ENCODE data around the gene ATP5PO. TPM values are rescaled to one million over a fixed set of nuclear protein-coding genes. Genes with fewer than 3 reads are reported as not detected.

The ATP5PO gene
- total RNA-seq, 2 experiments from 2014 or later = 234 to 241 TPM

DNA sequence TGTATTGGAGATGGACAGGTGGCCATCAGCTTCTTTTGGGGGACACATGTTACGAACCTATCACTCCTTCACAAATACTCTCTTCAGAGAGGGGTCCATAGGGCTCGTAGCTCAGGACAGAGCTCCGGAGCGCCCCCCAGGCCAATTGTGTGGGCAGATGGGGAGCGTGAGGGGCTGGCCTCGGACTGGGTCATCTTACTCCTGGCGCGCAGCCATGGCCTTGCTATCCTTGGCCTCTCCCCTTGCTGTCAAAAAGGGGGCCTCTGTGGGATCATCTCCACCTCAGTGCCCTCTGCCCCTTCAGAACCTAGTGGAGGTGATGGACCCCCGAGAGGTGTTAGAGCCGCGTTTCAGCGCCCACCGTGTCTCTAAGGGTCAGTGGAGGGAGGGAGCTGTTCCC lies 35.0 kb downstream of the ATP5PO start:
- Mint-ChIP-seq H3K4me3 (no peak overlapping the region), H3K9me3 (no peaks in the 10 kb centered on the region), H3K36me3 (ENCODE audit: low read depth) (no peaks in the 10 kb centered on the region), H3K27ac (no peak overlapping the region), H3K27me3 (no peaks in the 10 kb centered on the region), H3K4me1 (ENCODE audit: low read depth) (no peaks in the 10 kb centered on the region)
- TF ChIP-seq, protein P1, sequence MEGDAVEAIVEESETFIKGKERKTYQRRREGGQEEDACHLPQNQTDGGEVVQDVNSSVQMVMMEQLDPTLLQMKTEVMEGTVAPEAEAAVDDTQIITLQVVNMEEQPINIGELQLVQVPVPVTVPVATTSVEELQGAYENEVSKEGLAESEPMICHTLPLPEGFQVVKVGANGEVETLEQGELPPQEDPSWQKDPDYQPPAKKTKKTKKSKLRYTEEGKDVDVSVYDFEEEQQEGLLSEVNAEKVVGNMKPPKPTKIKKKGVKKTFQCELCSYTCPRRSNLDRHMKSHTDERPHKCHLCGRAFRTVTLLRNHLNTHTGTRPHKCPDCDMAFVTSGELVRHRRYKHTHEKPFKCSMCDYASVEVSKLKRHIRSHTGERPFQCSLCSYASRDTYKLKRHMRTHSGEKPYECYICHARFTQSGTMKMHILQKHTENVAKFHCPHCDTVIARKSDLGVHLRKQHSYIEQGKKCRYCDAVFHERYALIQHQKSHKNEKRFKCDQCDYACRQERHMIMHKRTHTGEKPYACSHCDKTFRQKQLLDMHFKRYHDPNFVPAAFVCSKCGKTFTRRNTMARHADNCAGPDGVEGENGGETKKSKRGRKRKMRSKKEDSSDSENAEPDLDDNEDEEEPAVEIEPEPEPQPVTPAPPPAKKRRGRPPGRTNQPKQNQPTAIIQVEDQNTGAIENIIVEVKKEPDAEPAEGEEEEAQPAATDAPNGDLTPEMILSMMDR (IDR thresholded peaks at IDR 0.05) = no peak
- intact Hi-C loops (cut with micrococcal nuclease) = no loop called here
- ATAC-seq (no peak), DNase-seq (no peak)
- CTCF ChIA-PET = no interaction called here
- POLR2A ChIA-PET = no interaction called here

DNA sequence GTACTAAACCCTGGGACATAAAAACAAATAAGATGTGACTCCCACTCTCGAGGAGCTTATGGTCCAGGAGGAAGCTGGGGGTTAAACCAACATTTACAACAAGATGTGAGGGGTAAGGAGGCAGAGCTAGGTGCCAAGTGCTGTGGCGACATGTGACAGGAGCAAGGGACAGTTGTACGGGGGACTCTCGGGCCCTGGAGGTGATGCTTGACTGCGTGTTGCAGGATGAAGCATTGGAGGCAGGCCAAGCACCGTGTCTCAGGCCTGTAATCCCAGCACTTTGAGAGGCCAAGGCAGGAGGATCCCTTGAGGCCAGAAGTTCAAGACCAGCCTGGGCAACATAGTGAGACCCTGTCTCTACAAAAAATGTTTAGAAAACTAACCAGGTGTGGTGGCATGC lies 36.8 kb downstream of the ATP5PO start:
- DNase-seq (no peak), ATAC-seq (no peak)
- no peaks in the 10 kb centered on the region for H3K4me1 Mint-ChIP-seq (ENCODE audit: low read depth)
- CTCF ChIA-PET = no interaction called here
- no peak overlapping the region for H3K27ac Mint-ChIP-seq
- POLR2A ChIA-PET = no interaction called here
- intact Hi-C loops (cut with micrococcal nuclease) = no loop called here
- no peak overlapping the region for H3K4me3 Mint-ChIP-seq
- no peaks in the 10 kb centered on the region for H3K36me3 Mint-ChIP-seq (ENCODE audit: low read depth)
- TF ChIP-seq, protein P1 (IDR thresholded peaks at IDR 0.05) = no peak
- no peaks in the 10 kb centered on the region for H3K9me3 Mint-ChIP-seq
- H3K27me3 Mint-ChIP-seq = no peaks in the 10 kb centered on the region

DNA sequence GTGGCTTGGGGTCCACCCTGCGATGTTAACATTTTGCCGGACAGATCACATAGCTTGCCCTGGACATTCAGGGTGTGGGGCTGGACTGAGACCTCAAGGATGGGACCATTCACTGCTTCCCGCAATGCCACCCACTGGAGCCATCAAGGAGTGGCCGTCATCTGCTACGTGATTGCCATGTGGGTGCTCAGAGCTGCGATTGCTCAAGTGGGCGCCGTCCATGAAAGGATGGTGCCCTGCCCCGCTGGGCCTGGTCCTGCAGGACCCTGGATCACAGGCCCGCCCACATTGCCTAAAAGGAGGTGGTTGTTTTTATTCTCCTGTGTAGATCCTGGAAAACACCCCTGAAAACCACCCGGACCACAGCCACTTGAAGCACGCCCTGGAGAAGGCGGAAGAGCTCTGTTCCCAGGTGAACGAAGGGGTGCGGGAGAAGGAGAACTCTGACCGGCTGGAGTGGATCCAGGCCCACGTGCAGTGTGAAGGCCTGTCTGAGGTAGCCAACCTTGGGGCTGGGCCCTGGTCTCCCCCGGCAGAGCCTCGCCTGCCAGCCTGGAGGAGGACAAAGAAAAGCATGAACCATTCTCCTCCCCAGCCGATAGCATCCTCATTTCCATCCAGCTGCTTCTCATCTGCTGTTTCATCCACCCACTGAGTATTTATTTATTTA lies 40.4 kb downstream of the ATP5PO start:
- DNase-seq = no peak
- no peaks in the 10 kb centered on the region for H3K36me3 Mint-ChIP-seq (ENCODE audit: low read depth)
- no peak for ATAC-seq
- ChIA-PET POLR2A (no interaction called here), CTCF (no interaction called here)
- intact Hi-C loops (cut with micrococcal nuclease) = no loop called here
- H3K4me3 Mint-ChIP-seq = no peak overlapping the region
- H3K4me1 Mint-ChIP-seq (ENCODE audit: low read depth) = no peaks in the 10 kb centered on the region
- H3K9me3 Mint-ChIP-seq = no peaks in the 10 kb centered on the region
- TF ChIP-seq, protein P1 (IDR thresholded peaks at IDR 0.05) = no peak
- H3K27ac Mint-ChIP-seq = no peak overlapping the region
- H3K27me3 Mint-ChIP-seq = no peaks in the 10 kb centered on the region

DNA sequence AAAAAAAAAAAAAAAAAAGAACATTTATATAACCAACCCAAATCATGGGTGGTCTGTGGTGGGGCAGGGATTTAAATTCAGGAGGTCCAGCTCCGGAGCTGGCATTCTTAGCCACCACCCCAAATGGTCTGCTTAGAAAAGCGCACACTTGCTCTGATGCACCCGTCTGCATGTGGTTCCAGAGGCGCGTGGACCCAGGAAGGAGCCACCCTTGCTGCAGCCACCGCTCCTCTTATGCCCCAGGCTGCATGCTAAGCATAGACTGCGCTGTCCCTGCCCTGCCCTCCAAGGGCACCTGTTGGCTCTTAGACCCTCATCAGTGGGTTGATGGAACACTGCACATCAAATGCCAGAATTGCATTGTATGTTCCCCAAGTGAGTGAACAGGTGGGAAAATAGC lies 41.4 kb downstream of the ATP5PO start:
- TF ChIP-seq, protein P1 (IDR thresholded peaks at IDR 0.05) = no peak
- intact Hi-C loops (cut with micrococcal nuclease) = no loop called here
- H3K27ac Mint-ChIP-seq = no peak overlapping the region
- H3K27me3 Mint-ChIP-seq = no peaks in the 10 kb centered on the region
- no peak for ATAC-seq
- no peaks in the 10 kb centered on the region for H3K36me3 Mint-ChIP-seq (ENCODE audit: low read depth)
- POLR2A ChIA-PET = no interaction called here
- H3K4me1 Mint-ChIP-seq (ENCODE audit: low read depth) = no peaks in the 10 kb centered on the region
- CTCF ChIA-PET = no interaction called here
- H3K9me3 Mint-ChIP-seq = no peaks in the 10 kb centered on the region
- no peak for DNase-seq
- H3K4me3 Mint-ChIP-seq = no peak overlapping the region

DNA sequence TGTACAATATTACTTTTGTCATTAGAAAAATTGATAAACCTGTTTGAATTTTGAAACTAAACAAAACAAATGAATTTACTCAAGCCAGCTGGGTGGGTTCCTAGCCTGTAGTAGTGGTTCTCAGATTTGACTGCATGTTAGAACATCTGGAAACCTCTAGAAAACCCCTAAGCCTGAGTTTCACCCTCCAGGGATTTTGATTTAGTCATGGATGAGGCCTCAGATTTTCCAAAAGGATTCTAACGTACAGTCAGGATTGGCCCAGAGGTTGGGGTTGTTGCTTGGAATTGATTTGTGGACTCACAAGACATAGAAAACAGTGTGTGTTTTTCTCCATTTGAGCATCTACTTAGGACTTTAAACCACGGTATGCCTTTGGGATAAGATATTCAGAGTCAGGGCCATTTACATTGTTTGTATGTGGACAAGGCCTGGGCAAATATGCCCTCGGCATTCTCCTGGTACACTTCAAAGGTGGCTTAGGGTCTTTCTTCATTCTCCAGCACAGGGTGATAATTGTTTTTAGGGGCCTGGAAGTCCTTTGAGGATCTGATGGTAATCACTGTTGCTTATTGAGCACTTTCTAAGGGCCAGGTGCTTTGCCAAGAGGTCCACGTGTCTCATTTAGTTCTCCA lies 42.6 kb downstream of the ATP5PO start:
- ATAC-seq (no peak), DNase-seq (no peak)
- intact Hi-C loops (cut with micrococcal nuclease) = no loop called here
- no peaks in the 10 kb centered on the region for H3K27me3 Mint-ChIP-seq
- no peak overlapping the region for H3K27ac Mint-ChIP-seq
- POLR2A ChIA-PET = no interaction called here
- H3K4me1 Mint-ChIP-seq (ENCODE audit: low read depth) = no peaks in the 10 kb centered on the region
- CTCF ChIA-PET = no interaction called here
- TF ChIP-seq, protein P1 (IDR thresholded peaks at IDR 0.05) = no peak
- H3K9me3 Mint-ChIP-seq = no peaks in the 10 kb centered on the region
- no peak overlapping the region for H3K4me3 Mint-ChIP-seq
- no peaks in the 10 kb centered on the region for H3K36me3 Mint-ChIP-seq (ENCODE audit: low read depth)
